ENCODE measurements around the gene MAB21L3.

DNA sequence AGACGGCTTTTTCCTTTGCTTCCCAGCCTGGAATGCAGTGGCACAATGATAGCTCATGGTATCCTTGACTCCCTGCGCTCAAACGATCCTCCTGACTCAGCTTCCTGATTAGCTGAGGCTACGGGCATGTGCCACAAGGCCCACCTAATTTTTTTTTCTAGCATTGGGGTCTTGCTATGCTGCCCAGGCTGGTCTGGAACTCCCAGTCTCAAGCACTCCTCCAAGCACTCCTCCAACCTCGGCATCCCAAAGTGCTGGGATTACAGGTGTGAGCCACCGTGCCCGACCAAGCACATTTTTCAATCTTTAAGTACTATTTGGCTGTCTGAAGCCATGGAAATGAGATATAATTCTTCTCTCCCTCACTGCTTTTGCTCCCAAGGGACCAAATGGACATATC is 58.7 kb downstream of the MAB21L3 start:
- TF ChIP-seq, protein P1, sequence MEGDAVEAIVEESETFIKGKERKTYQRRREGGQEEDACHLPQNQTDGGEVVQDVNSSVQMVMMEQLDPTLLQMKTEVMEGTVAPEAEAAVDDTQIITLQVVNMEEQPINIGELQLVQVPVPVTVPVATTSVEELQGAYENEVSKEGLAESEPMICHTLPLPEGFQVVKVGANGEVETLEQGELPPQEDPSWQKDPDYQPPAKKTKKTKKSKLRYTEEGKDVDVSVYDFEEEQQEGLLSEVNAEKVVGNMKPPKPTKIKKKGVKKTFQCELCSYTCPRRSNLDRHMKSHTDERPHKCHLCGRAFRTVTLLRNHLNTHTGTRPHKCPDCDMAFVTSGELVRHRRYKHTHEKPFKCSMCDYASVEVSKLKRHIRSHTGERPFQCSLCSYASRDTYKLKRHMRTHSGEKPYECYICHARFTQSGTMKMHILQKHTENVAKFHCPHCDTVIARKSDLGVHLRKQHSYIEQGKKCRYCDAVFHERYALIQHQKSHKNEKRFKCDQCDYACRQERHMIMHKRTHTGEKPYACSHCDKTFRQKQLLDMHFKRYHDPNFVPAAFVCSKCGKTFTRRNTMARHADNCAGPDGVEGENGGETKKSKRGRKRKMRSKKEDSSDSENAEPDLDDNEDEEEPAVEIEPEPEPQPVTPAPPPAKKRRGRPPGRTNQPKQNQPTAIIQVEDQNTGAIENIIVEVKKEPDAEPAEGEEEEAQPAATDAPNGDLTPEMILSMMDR (IDR thresholded peaks at IDR 0.05), result no peak
- TF ChIP-seq ZFX (IDR thresholded peaks at IDR 0.05; ENCODE audit: borderline replicate concordance), result no peak

Measured in 22Rv1 (cell line).